NCI-H774 (cell line): ENCODE data around the gene TM4SF4.
A peak's percentile ranks its signal among the peaks of the same experiment; 100 is the strongest.

ENCODE experiments used
- DNase-seq: peaks from one replicate; lab custom pipeline; 2025; lab: John Stamatoyannopoulos, UW

The TM4SF4 gene

DNA sequence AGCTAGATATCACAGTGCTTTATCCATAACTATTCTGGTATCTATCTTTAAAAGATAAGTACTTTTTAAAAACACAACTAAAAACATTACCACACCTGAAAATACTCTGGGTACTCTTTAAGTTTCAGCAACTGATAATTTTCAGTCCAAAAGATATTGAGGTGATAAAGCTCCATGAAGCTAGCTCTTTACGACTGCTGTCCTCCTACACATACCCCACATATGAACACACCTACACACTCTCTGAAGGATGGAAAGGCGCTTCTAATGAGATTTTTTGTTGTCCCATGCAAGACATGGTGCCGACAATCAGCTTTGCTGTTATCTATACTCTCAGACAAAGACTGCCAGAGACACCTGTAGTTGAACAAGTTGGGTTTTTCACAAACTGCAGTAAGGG lies 19.1 kb upstream of the TM4SF4 start:
- DNase-seq = no peak

DNA sequence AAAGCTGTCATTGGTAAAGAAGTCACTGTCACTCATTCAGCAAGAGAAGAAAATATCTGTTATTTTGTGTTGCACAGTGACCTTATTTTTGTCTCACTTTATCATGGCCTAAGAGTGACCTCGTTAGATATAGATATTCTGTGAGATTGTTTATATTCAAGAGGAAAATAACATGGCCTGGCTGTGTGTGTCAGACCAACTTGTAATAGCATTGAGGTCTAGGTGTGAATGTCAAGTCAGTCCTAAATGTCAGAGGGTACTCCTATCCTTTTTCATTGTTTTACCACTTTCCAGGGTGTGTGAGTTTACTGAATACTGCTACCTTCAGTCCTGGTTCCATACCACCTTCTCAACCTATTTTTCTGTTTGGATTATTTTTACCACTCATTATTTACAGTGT lies 18.5 kb upstream of the TM4SF4 start:
- no peak for DNase-seq

DNA sequence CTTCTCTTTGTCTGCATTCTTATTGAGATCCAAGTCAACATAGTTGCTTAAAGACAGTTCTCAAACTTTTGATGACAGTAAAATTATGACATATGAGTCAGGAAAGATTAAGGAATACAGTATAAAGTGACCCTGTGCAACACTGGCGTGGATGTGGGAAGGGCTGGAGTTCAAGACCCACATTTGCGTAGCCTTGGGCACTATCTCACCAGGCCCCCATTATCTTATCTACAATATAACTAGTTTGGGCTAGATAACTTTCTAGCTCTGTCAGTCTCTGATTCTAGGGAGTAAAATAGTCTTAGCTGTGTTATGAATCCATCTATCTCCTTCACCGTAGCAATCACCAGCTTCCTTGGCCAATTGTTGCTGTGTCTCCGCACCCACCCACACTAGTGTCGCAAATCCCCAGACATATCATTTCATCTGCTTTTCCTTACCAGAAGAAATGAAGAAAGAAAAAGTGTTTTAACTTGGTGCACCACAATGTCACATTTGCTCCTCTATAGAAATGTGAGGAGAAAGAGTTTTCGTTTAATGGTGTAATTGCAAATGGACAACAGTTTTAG lies 14.9 kb upstream of the TM4SF4 start:
- no peak for DNase-seq

DNA sequence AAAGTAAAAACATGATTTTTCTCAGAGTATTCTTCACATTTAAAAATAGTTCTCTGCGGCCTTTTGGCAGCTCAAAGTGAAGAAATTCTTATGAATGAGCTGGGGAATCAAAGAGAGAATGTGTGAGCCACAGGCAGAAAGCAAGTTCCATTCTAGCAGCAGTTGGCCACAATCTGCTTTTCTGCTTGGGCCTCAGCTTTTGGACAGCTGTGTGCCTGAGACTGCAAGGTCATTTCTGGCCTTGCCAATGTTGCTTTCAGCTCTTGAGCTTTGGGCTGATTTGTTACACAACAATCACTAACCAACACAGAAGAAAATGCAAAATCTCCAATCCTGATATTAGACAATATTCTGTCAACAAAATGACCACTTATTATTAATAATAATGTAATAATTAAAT lies 14.4 kb upstream of the TM4SF4 start:
- DNase-seq = no peak

DNA sequence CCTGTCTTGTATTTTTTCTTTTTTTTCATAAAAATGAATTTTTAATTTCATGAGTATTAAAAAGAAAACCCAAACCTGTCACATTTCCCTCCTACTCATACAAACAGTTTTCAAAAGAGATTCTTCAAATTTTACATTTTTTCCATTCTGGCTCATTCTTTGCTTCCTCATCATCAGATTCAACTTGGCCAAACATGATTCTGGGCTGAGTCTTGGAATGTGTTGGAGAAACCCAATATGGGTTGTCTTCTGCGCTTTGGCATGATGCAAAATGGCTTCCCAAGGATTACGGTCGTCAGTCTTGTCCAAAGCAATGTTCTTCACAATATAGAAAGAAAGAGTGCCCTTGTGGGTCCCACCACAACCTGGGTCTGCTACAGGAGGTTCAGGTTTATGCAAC lies 12.4 kb upstream of the TM4SF4 start:
- DNase-seq = no peak

DNA sequence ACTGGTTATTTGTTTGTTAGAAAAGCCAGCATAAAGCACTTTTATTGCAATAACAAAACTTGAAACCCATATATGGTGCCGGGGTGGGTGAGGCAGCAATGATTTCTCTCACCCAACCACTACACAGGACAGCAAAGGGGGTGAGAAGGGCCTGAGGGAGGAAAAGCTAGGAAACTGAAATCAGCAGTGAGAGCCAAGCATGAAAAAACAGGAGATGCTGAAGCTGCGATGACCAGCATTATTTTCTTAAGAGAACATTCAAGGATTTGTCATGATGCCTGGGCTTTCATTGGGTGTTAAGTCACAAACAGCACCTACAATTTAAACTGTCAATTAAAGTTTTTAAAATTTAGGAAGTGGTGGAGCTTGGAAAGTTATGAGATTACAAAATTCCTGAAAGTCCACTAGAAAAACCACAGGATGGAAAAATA lies 11.9 kb upstream of the TM4SF4 start:
- no peak for DNase-seq

DNA sequence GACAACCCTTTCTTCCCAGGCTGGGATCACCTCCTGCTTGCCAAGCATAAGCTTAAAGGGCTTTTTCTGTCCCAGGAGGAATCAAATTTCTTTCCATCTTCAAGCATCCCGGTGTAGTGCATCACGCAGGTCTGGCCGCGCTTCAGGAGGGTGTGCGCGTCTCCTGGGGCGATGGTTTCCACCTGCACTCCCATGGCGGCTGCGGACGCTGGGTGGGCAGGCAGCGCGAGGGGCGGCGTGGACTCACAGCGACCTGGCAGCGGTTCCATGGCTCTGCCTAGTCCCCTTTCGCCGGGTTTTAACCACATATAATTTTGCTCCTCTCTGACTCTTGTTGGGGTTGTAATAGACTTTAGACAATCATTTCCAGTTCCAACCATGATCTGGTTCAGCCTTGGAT lies 10.6 kb upstream of the TM4SF4 start:
- no peak for DNase-seq

DNA sequence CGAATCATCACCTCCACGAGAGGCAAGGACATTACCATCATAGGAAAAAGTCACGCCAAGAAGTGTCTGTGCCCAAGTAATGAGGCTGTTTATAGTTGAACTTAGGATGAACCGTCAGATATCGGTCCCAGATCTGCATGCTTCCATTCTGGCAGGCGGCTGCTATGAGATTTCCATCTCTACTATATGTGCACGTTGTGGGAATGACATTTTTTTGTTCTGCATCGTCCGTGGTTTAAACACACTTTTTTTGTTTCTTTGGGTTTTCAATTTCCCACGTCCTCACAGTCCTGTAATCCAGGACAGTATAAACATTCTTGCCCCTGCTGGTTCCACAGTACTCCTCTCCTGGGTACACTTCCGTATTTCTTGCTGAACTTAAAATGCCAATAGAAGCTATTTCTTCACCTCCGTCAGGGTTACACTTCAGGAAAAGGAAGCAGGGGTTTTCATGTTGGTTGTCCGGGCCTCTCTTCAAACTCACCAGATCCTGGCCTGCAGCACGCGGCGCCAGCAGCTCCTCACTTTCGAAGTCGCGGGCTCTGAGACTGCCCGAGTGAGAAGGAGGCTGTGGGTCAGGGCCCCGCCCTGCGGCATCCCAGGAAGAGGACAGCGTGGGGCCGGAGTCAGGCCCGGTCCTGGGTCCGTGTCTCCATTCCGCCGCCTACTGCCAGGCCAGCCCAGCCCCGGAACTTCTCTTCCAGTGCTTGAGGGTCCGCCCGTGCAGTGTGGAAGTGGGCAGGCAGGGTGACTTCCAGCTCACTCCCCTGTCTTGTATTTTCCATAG lies 9.8 kb upstream of the TM4SF4 start:
- DNase-seq = no peak

DNA sequence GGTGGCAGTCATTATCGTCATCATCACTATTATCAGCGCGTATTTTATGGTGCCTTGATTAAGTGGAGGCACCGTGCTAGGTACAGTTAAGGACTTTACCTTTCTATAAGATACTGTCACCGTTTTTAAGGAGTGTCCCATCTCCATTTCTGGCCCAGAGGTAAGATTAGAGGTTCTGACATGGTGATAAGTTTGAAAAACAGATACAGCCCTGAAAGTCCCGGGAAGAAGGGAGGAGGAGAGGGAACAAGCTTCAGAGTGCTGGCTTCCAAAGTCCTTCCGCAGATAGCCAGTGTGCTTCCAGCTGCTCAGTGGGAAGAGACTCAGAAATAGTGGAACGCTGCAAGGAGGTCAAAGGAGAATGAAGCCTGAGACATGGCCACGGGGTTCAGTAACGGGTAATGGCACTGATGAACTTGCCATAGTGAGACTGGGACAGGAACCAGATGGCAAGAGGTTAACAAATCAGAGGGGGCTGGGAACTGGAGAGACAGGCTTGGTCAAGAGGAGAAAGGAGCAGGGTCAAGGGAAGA lies 9.1 kb upstream of the TM4SF4 start:
- no peak for DNase-seq

DNA sequence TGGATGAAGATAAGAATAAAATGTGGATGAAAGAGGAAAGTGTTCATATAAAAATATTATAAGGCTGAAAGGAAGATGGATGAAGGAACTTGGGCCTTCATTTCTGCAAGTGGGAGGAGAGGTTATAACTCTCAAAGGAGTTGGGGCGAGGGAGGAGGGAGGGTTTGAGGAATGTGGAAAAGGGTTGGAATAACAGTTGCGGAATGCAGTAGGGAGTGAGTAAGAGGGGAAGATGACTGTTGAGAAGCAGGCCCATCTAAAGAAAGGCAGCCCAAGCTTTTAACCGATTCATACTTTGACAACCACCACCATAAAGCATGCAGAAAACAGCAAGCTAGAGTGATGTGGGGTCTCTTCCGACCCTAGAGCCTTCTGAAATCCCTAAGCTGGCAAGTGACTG lies 8.3 kb upstream of the TM4SF4 start:
- no peak for DNase-seq

DNA sequence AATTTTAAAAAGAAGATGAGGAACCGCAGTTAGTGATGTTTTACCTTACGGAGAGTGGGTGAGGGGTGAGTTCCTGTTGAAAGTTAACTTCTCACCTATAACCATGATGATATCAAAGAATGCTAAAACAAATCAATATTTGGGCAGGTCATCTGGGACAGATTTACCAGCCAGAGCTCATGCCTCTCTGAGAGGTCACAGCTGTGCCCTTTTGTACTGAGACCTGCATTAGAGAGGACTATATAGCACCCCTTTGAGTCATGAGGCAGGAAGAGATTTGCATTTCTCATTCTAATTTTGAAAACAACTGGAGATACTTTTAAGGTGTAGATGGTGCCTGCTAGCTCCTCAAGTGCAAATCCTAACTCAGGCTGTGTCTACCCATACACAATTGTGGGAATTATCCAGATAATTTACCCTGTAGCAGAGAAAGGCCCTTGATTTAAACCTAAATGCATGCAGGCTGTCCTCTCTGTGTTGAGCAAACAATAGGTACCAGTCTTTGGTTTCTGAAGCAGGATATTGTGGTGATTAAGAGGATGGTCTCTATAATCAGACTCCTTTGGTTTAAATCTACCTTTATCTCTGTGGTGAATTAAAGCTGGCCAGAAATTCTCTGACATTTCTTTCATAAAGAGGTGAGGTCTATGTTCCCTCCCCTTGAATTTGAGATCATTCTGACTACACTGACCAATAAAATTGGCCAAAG lies 5.8 kb upstream of the TM4SF4 start:
- DNase-seq = no peak

DNA sequence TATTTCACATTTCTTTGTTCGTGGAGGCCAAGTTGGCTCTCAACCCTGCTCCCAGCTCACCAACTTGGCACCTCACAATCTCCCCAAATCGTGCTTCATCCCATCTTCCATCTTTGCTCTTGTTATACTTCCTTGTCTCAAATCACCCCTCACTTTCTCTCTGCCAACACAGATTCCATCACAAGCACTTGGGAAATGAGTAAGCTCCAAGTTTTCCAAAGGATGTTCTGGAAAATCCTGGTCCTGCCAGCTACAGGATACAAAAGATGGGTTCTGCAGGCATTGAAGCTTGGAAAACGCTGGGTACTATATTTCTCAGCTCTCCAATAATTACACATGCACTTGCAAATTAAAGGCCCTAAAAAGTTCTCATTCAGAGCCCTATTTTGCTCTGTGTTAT lies 4.1 kb upstream of the TM4SF4 start:
- no peak for DNase-seq

DNA sequence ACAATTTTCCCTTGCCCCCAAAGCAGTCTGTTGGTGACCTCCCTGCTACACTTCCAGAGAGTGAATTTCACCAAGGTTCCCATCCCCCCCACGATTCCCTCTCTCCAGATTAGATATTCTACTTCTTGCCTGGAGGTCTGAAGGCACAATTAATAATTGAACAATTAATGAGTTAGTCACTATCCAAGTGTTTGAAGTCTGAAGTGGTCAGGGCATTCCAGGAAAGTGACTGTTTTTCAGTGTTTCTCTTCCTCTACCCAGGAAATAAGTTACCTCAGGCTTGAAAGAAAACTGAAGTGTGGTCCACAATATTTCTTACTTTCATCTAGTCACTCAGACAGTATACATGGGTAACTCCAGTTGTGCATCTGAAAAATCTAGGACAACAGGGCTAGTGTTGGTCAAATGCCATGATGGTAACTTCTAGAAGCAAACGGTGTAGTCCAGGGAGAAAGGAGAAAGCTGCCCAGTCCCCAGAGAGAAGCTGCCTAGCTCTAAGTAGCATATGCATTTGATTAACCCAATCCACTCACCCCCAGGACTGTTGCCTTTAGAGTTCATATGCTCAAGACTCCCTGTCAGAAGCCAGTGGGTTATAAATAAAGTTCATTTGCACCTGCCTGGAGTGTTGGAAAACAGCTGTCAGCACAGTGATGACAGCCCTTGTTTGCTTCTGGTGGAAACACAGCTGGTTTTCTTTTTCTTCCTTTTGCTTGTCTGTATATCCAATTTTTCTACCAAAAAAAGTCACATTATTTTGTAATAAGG lies 2.3 kb upstream of the TM4SF4 start:
- DNase-seq = no peak

DNA sequence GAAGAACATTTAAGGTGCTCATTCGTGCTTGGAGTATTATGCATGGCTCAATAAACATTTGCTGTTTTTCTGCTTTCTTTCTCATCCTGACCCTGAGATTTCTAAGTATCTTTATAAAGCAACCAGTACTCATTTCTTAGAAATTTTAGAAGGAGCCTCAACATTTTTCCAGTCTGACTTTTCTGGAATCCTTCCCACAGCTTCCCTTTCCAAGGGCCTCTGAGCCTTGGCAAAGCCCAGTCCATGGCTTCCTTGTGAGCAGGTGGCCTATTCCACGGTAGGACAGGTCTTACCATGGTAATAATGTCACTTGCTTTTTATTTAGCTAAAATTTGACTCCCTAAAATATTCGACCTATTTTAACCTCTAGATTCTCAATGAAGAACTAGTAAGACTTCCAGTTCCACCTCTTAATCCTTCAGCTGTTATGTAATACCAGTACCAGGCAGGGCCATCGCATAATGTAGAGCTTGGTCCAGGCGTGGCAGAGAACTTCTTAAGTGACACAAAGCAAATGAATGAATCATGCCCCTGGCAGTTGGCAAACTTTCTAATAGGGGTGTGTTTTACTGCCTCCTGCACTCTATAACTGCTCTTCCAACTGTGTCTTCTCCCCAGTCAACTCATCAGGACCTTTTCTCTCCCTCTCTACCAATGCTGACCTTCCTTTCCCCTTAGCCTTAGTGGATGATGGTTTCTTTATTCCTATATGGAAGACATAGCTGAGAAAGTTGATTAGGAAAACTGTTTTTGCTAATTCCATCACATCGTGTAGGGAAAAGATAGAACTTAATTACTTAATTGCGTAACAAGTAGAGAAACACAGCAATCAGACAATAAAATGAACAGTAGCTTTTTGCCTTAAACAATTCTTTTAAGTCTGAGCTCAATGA lies 894 bp upstream of the TM4SF4 start:
- no peak for DNase-seq

DNA sequence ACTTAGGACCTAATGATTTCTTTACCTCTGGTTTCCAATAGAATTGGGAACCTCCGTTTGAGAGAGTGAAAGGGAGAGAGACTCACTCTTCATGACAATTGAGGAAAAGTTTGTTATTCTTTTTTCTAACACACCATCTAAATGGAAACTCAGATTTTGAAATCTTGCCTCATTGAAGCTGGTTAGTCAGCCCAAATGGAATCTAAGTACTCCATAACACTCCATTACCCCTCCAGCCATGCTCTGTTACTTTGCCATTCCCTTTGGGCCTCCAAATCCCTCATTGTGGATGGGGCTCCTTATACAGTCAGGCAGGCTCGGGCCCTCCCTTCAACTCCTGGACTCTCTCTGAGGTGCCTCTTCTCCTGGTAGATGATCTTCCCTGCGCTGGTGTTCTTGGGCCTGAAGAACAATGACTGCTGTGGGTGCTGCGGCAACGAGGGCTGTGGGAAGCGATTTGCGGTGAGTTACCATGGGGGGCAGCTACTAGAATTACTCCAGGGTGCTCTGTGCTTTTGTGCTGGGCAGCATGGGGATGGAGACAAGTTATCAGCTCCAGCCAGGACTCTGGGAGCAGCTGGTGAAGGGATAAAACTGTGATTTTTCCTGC lies 1.1 kb downstream of the TM4SF4 start:
- no peak for DNase-seq

DNA sequence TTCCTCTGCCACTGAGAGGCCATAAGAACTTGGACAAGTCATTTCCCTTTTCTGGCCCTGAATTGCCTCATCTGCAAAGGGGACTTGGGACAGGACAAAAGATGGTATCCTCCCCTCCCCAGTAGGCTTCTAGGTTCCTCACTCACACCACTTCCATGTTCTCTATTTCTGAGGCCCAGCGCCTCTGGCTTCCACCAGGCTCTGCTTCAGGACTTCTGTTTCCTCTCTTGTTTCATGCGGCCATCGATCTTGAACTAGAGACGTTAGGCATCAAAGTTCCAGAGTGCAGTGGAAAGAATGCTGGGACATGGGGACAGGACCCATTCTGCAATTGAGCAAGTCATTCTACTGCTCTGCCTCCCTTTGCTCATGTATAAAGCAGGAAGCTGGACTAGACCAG lies 1.7 kb downstream of the TM4SF4 start:
- DNase-seq = no peak

DNA sequence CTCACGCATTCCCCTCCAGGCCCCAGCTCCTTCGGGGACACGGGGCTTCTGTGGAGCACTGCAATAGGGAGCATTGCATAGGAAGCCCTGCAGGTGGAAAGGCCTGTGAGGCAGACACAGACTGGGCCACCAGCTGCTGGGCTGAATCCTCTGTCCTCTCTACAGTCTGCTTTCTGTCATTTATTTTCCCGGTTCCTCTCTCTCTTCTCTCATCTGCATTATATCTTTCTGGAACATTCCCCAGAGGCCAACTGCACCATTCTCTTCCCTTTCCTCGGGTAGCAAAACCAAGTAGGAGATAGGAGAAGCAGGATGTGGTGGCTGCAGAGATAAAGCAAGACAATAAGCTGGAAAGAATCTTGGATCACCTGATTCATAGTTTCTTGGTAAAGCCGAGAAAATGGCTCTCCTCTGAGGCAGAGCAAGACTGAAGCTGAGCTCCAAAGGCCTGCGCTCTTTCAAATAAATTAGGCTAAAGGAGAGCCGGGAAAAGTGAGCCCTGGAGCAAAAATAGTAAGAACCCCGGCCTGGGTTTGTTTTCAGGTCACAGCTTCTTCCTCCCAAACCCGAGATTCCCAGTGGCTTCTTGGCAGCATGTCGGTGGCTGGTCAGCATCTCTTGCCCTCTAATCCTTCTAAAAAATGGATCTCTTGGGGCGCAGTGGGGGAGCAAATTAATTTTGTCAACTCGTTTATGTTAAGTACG lies 5.3 kb downstream of the TM4SF4 start:
- no peak for DNase-seq

DNA sequence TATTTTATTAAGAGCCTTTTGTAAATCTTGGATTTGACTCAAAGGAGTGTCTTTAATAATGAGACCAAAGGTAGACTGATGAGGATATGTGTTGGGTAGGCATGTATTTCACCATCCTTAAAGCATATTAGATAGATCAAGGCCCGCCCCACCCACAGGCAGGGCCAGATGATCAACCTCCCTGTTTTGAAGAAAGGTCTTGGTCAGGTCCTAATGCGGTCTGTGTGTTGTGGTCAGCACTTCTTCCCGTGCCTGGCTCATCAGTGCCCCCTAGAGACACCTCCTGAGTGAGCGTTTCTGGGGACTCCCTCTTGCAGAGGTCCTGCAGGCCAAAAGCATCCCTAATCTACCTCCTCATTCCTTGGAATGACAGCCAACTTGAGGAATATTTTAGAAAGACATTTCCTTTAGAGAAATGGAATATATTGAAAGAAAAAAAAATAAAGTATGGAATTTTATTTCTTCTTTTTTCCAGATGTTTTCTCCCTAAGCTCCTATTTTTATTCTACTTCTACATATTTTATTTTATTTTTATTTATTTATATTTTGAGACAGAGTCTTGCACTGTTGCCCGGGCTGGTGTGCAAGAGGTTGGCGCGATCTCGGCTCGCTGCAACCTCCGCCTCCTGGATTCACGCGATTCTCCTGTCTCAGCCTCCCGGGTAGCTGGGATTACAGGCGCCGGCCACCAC lies 6.0 kb downstream of the TM4SF4 start:
- peak; percentile 70 for DNase-seq

DNA sequence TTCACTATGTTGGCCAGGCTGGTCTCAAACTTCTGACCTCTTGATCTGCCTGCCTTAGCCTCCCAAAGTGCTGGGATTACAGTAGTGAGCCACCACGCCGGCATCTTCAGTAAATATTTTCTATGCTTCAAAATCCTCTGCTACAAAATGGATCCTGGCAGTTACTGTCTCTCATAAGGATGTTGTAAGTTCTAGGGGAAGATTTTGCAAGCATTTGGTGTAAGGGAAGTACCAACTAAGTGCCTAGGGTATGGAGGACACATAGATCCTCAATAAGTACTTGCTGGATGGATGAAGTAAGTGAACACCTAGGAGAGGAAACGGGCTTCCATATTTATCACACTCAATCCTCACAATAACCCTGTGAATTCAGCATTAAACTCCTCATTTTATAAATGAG lies 6.6 kb downstream of the TM4SF4 start:
- no peak for DNase-seq

DNA sequence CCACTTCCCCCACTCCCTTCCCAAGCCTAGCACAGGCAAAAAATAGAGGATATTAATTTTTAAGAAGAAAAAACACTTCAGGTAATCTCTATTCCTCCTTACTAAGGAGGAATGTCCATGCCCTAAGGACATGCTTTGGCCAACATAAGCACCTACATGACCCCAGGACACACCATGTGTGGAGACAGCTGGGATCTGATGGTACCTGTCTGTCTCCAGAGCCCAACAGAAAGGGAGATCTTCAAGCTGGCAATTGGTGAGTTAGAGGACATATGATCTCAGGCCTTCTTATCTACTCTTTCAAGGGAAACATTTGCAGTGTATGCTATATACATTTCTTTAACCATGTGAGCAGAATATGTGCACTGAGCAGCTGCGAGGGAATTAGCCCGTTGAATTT lies 7.0 kb downstream of the TM4SF4 start:
- no peak for DNase-seq
